Cardiac fibroblast (primary cell): ENCODE data around the gene HHIPL1.
A peak's percentile ranks its signal among the peaks of the same experiment; 100 is the strongest.

Experiments used
- DNase-seq, 2 donors: peaks; one replicate each; pipeline versions ENCODE4 v3.0.0 to v3.0.0-alpha.2; 2010; ENCODE audit warnings: low read depth in 2 of 2
- H3K4me3 ChIP-seq, 2 donors: replicated peaks in 1 of 2; 1 replicate in 1 of 2; 2 replicates in 1 of 2; pipeline ENCODE4 v1.5.1; 2011; ENCODE audit warnings: low read depth in 2 of 2, low read length in 2 of 2, mild to moderate bottlenecking in 2 of 2, moderate library complexity in 1 of 2
- CTCF ChIP-seq: IDR thresholded peaks from one replicate; pipeline ENCODE4 v1.5.1; 2011; ENCODE audit warnings: low read depth, mild to moderate bottlenecking, low read length, inconsistent platforms

The HHIPL1 gene

DNA sequence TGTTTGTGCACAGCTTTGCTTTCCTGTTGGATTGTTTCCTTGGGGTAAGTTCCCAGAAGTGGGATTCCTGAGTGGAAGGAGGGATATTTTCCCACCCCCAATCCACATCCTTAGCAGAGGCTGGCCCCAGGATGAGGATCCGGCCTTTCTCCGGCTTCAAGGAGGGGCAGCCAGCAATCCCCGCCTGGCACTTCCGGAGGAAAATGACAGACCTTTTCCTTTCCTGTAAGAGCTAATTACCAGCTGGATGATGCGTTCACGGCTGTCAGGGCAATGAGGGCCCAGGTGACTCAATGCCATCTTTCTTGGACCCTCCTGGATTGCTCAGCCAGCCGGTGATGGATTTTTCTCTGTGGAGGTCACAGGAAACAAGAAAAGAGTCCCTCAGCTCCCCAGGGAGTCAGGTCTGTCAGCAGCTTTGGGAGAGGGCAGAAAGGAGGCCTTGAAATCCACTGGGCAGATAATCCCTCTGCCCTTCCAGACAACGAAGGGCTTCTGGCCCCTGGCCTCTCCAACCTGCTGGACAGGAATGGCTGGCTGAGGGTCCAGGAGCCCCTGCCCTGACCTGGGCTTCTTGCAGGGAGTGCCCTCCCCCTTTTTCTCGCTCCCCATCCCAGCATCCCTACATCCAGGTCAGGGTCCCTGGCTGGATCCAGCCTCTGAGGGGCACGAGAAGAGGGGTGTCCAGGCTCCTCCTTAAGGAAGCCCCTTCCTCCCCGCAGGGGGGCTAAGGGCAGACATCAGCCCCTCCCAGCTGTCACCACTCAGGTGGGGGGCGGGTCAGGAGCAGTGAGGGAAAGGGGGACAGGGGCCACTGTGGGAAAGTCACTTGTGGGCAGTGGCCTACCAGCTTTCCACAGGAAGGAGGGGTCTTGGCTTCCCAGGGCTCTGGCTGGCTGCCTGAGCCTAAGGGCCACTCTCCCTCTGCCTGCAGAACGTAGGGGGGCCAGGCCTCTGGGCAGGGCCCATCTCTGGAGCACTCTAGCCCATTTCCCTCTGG lies 24.8 kb upstream of the HHIPL1 start:
- TF ChIP-seq CTCF: no peak
- DNase-seq: peak; percentile 66 to 73

DNA sequence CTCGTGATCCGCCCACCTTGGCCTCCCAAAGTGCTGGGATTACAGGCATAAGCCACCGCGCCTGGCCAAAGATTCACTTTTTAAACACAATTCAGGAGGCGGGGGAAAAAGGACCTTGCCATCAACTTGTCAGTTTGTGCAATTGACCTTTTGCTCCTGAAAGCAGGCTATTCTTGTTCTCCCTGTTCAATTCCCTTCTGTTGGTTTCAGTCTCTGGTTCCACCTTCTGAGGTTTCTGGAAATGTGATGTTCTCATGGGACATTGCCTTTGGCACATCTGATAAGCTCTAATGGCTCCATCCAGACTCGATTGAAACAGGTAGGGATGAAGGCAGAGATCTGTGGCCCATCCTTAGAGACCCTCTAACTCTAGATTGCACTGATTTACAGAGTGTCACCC lies 23.0 kb upstream of the HHIPL1 start:
- no peak for TF ChIP-seq CTCF
- H3K4me3 ChIP-seq: no peak overlapping the region
- DNase-seq: no peak

More for the DNA sequence above, 24.8 kb upstream of the HHIPL1 start:
- H3K4me3 ChIP-seq: no peak overlapping the region

- TF ChIP-seq CTCF: no peak
- DNase-seq: no peak
- H3K4me3 ChIP-seq: no peak overlapping the region
Observed at GRCh38 chr14:99624024-99624423, 20.9 kb upstream of the HHIPL1 start.

DNA sequence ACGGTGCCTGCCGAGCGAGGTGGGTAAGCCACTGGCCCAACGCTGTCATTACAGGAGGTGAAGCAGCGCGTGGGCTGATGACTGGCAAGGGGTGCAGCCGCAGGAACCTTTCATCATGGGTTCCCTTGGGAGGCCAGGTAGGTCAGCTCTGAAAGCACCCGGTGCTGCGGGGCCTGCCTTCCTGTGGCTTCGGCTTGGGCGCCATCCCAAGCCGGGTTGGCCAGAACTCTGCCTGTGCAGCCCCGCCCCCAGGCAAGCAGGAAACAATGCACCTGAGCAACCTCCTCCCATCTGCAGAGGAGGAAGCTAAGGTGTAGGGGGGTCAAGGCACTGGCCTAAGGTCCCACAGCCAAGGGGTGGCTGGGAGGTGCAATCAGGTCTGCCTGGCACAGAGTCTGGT lies 20.0 kb upstream of the HHIPL1 start:
- no peak for TF ChIP-seq CTCF
- no peak overlapping the region for H3K4me3 ChIP-seq
- no peak for DNase-seq

DNA sequence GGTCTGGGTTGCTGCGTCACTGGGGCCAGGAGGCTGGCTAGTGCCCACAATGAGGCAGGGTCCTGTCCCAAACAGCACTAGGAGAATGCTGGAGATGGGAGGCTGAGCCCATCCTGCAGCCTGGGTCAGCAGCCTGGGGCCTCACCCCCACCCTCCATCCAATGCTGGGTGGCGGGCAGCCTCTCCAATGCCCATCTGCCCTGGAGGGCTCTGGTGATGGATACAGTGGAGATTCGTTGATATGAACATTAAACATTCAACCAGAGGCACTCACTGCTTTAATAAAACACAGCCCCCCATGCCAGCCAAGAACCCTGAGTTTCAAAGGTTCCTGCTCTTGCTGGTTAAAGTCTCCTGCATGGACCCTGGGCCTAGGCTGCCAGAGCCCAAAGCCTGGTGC lies 19.5 kb upstream of the HHIPL1 start:
- H3K4me3 ChIP-seq: no peak overlapping the region

GRCh38 chr14:99626041-99626648 lies 18.8 kb upstream of the HHIPL1 start:
- DNase-seq: no peak
- no peak for TF ChIP-seq CTCF
- H3K4me3 ChIP-seq: no peak overlapping the region

More for the DNA sequence above, 19.5 kb upstream of the HHIPL1 start:
- TF ChIP-seq CTCF: no peak
- DNase-seq: no peak
